ENCODE data around the gene KCNJ13. TPM values are rescaled to one million over a fixed set of nuclear protein-coding genes. Genes with fewer than 3 reads are reported as not detected.

Gene KCNJ13
- total RNA-seq, 1 donor from 2014 or later, result 21.9 TPM

- H3K27me3 ChIP-seq, result no peaks in the 10 kb centered on the region
- H3F3A ChIP-seq (ENCODE audit: low read depth), result peaks cover 18% of the 10 kb centered on the region
- H3K9me3 ChIP-seq (ENCODE audit: low read depth), result no peaks in the 10 kb centered on the region
- no peak overlapping the region for H3K27ac Mint-ChIP-seq
- H3K79me2 ChIP-seq (ENCODE audit: low read depth), result no peaks in the 10 kb centered on the region
- peaks cover 25% of the 10 kb centered on the region for H3K36me3 Mint-ChIP-seq
- H3K4me2 ChIP-seq, result no peak overlapping the region
- no peak overlapping the region for H3K4me3 ChIP-seq
- no peak for TF ChIP-seq EZH2 (IDR thresholded peaks at IDR 0.05)
- TF ChIP-seq CTCF (IDR thresholded peaks at IDR 0.05), result no peak
- no peak for TF ChIP-seq EZH2phosphoT487 (IDR thresholded peaks at IDR 0.05)
- H3K4me1 Mint-ChIP-seq, result peaks cover 5% of the 10 kb centered on the region
- no peak overlapping the region for H3K27ac ChIP-seq
- H3K9ac ChIP-seq, result no peak overlapping the region
- peaks cover 16% of the 10 kb centered on the region for H4K20me1 ChIP-seq (ENCODE audit: low read depth)
- H3K4me3 Mint-ChIP-seq, result no peak overlapping the region
- peaks cover 13% of the 10 kb centered on the region for H3K36me3 ChIP-seq
- H3K4me1 ChIP-seq, result peaks cover 28% of the 10 kb centered on the region
- H3K27me3 Mint-ChIP-seq (ENCODE audit: insufficient read depth, low read depth), result no peaks in the 10 kb centered on the region
- H2AFZ ChIP-seq (replicated peaks), result no peak overlapping the region
- no peaks in the 10 kb centered on the region for H3K9me3 Mint-ChIP-seq
- DNase-seq (ENCODE audit: low spot score), result no peak
These were observed 15.2 kb upstream of the KCNJ13 start for GRCh38 chr2:232791518-232791917.

DNA sequence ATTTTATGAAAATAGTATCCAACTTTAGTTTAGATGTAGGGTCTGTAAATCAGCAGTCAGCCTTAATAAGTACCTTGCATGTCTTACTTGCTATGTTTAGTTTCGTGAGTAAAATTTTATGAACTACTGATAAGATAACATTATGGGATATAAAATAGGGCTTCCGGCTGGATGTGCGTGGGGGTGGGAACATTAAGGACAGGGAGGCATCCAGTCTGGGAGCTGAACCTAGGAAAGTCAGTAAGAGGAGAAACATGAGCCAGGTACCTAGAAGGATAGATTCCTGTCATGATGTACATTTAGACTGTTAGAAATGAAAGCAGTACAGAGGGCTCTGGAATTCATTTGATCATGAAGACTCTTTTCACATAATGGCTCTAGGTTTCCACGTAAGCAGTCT lies 12.7 kb upstream of the KCNJ13 start:
- no peak overlapping the region for H3K4me2 ChIP-seq
- no peaks in the 10 kb centered on the region for H3K9me3 ChIP-seq (ENCODE audit: low read depth)
- peaks cover 20% of the 10 kb centered on the region for H3K4me1 ChIP-seq
- H3K27ac Mint-ChIP-seq, result no peak overlapping the region
- H3K36me3 ChIP-seq, result peaks cover 8% of the 10 kb centered on the region
- H3K4me3 Mint-ChIP-seq, result no peak overlapping the region
- no peak overlapping the region for H3K27ac ChIP-seq
- DNase-seq (ENCODE audit: low spot score), result no peak
- H3K79me2 ChIP-seq (ENCODE audit: low read depth), result no peaks in the 10 kb centered on the region
- H3K4me1 Mint-ChIP-seq, result peaks cover 5% of the 10 kb centered on the region
- H3F3A ChIP-seq (ENCODE audit: low read depth), result peaks cover 17% of the 10 kb centered on the region
- H3K4me3 ChIP-seq, result no peak overlapping the region
- no peak overlapping the region for H2AFZ ChIP-seq (replicated peaks)
- H3K9me3 Mint-ChIP-seq, result no peaks in the 10 kb centered on the region
- H3K36me3 Mint-ChIP-seq, result peaks cover 23% of the 10 kb centered on the region
- peaks cover 15% of the 10 kb centered on the region for H4K20me1 ChIP-seq (ENCODE audit: low read depth)
- TF ChIP-seq EZH2phosphoT487 (IDR thresholded peaks at IDR 0.05) (no peak), EZH2 (IDR thresholded peaks at IDR 0.05) (no peak), CTCF (IDR thresholded peaks at IDR 0.05) (no peak)
- H3K27me3 ChIP-seq, result no peaks in the 10 kb centered on the region
- H3K27me3 Mint-ChIP-seq (ENCODE audit: insufficient read depth, low read depth), result no peaks in the 10 kb centered on the region
- no peak overlapping the region for H3K9ac ChIP-seq

DNA sequence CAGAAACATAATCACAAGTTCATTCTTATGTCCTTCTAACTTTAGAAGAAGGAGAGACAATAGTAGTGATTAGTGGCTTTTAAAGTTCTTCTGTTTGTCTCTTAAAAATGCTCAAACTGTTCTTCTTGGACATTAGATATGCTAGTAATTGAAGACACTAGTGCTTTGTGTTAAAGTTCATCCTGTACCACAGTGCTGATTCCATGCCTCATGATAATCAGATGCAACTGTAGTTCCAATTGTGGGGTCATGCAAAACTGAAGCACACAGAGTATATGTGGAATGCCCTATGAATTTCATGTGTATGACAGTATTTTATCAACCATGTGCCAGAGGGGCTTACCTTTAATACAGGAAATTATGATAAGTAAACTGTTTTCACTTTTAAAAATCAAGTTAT lies 11.4 kb upstream of the KCNJ13 start:
- peaks cover 8% of the 10 kb centered on the region for H3K36me3 ChIP-seq
- H3K9ac ChIP-seq, result no peak overlapping the region
- Mint-ChIP-seq H3K9me3 (no peaks in the 10 kb centered on the region), H3K36me3 (peaks cover 24% of the 10 kb centered on the region), H3K4me3 (no peak overlapping the region), H3K27me3 (ENCODE audit: insufficient read depth, low read depth) (no peaks in the 10 kb centered on the region), H3K27ac (no peak overlapping the region), H3K4me1 (peaks cover 5% of the 10 kb centered on the region)
- H3K27ac ChIP-seq, result no peak overlapping the region
- no peaks in the 10 kb centered on the region for H3K9me3 ChIP-seq (ENCODE audit: low read depth)
- no peak for TF ChIP-seq CTCF (IDR thresholded peaks at IDR 0.05)
- no peak for TF ChIP-seq EZH2 (IDR thresholded peaks at IDR 0.05)
- TF ChIP-seq EZH2phosphoT487 (IDR thresholded peaks at IDR 0.05), result no peak
- no peak overlapping the region for H3K4me2 ChIP-seq
- peaks cover 4% of the 10 kb centered on the region for H3F3A ChIP-seq (ENCODE audit: low read depth)
- H3K27me3 ChIP-seq, result no peaks in the 10 kb centered on the region
- H4K20me1 ChIP-seq (ENCODE audit: low read depth), result peaks cover 3% of the 10 kb centered on the region
- peaks cover 8% of the 10 kb centered on the region for H3K4me1 ChIP-seq
- H3K4me3 ChIP-seq, result no peak overlapping the region
- no peaks in the 10 kb centered on the region for H3K79me2 ChIP-seq (ENCODE audit: low read depth)
- H2AFZ ChIP-seq (replicated peaks), result no peak overlapping the region
- DNase-seq (ENCODE audit: low spot score), result no peak
